ENCODE data around the gene TMEM256. TPM values are rescaled to one million over a fixed set of nuclear protein-coding genes. Genes with fewer than 3 reads are reported as not detected.
A peak's percentile ranks its signal among the peaks of the same experiment; 100 is the strongest.

Gene TMEM256
- total RNA-seq, 4 donors from 2014 or later, result 31.1 to 66.6 (median 57.8) TPM

DNA sequence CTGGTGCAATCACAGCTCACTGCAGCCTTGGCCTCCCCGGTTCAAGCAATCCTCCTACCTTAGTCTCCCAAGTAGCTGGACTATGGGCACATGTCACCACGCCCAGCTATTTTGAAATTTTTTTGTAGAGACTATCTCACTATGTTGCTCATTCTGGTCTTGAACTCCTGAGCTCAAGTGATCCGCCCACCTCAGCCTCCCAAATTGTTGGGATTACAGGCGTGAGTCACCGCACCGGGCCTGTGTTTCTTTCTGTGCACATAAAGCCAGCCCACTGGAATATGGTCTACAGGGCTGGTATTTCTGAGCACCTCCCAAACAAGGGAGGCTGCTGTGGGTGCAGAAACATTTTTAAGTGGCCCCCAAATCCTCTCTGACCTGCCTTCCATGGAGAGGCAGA lies 40.6 kb downstream of the TMEM256 start:
- ATAC-seq, result no peak
- TF ChIP-seq POLR2AphosphoS5 (IDR thresholded peaks at IDR 0.05) (no peak), EP300 (IDR thresholded peaks at IDR 0.05) (no peak), POLR2A (IDR thresholded peaks at IDR 0.05) (no peak)
- TF ChIP-seq, protein P1, sequence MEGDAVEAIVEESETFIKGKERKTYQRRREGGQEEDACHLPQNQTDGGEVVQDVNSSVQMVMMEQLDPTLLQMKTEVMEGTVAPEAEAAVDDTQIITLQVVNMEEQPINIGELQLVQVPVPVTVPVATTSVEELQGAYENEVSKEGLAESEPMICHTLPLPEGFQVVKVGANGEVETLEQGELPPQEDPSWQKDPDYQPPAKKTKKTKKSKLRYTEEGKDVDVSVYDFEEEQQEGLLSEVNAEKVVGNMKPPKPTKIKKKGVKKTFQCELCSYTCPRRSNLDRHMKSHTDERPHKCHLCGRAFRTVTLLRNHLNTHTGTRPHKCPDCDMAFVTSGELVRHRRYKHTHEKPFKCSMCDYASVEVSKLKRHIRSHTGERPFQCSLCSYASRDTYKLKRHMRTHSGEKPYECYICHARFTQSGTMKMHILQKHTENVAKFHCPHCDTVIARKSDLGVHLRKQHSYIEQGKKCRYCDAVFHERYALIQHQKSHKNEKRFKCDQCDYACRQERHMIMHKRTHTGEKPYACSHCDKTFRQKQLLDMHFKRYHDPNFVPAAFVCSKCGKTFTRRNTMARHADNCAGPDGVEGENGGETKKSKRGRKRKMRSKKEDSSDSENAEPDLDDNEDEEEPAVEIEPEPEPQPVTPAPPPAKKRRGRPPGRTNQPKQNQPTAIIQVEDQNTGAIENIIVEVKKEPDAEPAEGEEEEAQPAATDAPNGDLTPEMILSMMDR (IDR thresholded peaks at IDR 0.05), result no peak
- H3K27ac ChIP-seq, result no peak overlapping the region

DNA sequence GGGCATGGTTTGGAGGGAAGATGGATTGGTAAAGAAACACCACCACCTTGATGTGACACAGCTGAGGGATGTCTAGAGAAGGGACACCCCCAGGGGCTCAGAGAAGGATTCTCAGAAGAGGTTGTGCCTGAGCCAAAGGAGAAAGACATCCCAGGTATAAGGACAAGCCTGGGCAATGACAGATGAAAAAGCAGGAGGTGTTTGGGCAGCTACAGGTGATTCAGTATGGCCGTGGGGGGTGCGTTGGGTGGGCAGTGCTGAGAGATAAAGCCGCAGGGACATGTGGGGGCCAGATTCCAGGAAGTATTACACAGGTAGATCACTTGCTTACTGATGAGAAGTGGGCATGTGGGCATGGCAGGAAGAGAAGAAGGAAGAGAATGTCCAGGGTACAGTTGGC lies 42.0 kb downstream of the TMEM256 start:
- no peaks in the 10 kb centered on the region for H3K36me3 ChIP-seq
- TF ChIP-seq POLR2AphosphoS5 (IDR thresholded peaks at IDR 0.05), result no peak
- TF ChIP-seq EP300 (IDR thresholded peaks at IDR 0.05), result no peak
- TF ChIP-seq, protein P1 (IDR thresholded peaks at IDR 0.05), result no peak
- no peak for ATAC-seq
- H3K4me3 ChIP-seq, result no peak overlapping the region
- no peaks in the 10 kb centered on the region for H3K27me3 ChIP-seq
- no peak overlapping the region for H3K27ac ChIP-seq
- H3K4me1 ChIP-seq, result no peaks in the 10 kb centered on the region
- no peaks in the 10 kb centered on the region for H3K9me3 ChIP-seq
- 60 to 80% methylated on average over 1 to 3 of the region's 3 CpGs for WGBS, 2 donors (ENCODE audit: low coverage in 1 of 2)

More for the DNA sequence above, 40.6 kb downstream of the TMEM256 start:
- no peaks in the 10 kb centered on the region for H3K4me1 ChIP-seq
- WGBS, 2 donors (ENCODE audit: low coverage in 1 of 2), result 81 to 91% methylated on average over 4 to 6 of the region's 6 CpGs
- H3K9me3 ChIP-seq, result no peaks in the 10 kb centered on the region
- no peaks in the 10 kb centered on the region for H3K36me3 ChIP-seq
- no peak overlapping the region for H3K4me3 ChIP-seq
- no peaks in the 10 kb centered on the region for H3K27me3 ChIP-seq

DNA sequence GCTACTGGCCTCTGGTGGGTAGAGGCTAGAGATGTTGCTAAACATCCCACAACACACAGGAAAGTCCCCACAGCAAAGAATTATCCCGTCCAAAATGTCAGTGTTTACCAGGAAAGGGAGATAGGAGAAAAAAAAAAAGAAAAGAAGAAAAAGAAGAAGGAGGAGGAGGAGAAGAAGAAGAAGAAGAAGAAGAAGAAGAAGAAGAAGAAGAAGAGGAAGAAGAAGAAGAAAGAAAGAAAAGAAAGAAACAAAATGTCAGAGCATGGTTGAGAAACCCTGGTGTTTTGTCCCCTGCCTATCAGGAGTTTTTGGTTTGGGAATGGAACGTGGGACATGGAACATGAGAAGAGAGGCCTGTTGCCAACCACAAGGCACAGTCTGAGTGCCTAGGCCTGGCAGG lies 46.5 kb downstream of the TMEM256 start:
- no peak for TF ChIP-seq EP300 (IDR thresholded peaks at IDR 0.05)
- Histone ChIP-seq H3K4me1 (peaks cover 0 to 42% (median 18%) of the 10 kb centered on the region in 3 donors), H3K4me3 (no peak overlapping the region), H3K36me3 (no peaks in the 10 kb centered on the region), H3K27me3 (no peaks in the 10 kb centered on the region), H3K27ac (peak overlapping the region in 3 of 4 donors; percentile 22 to 99 (median 45)), H3K9me3 (no peaks in the 10 kb centered on the region)
- 57 to 60% methylated on average over 1 to 2 of the region's 2 CpGs for WGBS, 2 donors (ENCODE audit: low coverage in 1 of 2)
- no peak for ATAC-seq

DNA sequence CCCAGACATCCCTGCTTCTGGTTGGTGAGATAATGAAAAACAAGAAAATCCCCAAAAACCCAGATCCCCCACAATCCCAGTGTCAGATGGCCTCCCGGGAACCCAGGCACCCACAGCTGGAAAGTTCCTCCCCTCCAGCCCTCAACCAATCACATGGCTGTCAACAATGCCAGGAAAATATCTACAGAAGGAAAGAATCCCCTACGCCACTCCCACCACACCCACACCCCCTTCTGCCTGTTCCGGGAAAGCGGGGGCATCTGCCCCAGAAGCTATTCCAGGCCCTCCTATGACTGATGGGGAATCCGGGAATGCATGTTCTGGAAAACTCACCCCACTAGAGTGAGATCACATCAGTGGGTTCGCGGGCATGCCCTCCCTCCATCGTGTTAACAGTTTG lies 47.1 kb downstream of the TMEM256 start:
- H3K27me3 ChIP-seq, result no peaks in the 10 kb centered on the region
- no peak for ATAC-seq
- H3K36me3 ChIP-seq, result no peaks in the 10 kb centered on the region
- H3K27ac ChIP-seq, result peak overlapping the region in 3 of 4 donors; percentile 22 to 99 (median 65)
- 40 to 52% methylated on average over 1 to 8 of the region's 8 CpGs for WGBS, 2 donors (ENCODE audit: low coverage in 1 of 2)
- no peak for TF ChIP-seq EP300 (IDR thresholded peaks at IDR 0.05)
- TF ChIP-seq, protein P1 (IDR thresholded peaks at IDR 0.05), result no peak
- TF ChIP-seq POLR2AphosphoS5 (IDR thresholded peaks at IDR 0.05), result peak; percentile 48
- no peak for TF ChIP-seq POLR2A (IDR thresholded peaks at IDR 0.05)
- peak overlapping the region in 1 of 2 donors; percentile 24 for H3K4me3 ChIP-seq
- H3K9me3 ChIP-seq, result no peaks in the 10 kb centered on the region
- peaks cover 0 to 43% (median 18%) of the 10 kb centered on the region in 3 donors for H3K4me1 ChIP-seq

DNA sequence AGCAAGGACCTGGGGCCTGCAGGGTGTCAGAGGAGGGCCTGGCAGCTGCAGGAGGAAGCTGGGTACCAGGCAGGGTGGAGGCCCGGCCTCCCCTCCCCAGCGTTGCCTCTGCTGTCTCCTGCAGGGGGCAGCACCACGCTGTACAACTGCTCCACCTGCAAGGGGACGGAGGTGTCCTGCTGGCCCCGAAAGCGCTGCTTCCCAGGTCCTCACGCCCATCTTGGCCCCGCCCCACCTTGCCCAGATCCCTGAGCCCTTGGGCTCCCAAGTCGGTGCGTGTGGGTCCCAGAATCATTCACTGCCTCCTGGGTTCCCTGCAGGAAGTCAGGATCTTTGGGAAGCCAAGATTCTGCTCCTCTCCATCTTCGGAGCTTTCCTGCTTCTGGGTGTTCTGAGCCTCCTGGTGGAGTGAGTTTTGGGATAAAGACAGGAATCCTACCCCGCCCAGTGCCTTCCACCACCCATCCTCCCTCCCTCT lies 47.8 kb downstream of the TMEM256 start:
- H3K27ac ChIP-seq, result peak overlapping the region in 2 of 4 donors; percentile 65 to 99
- no peaks in the 10 kb centered on the region for H3K36me3 ChIP-seq
- peak; percentile 26 for ATAC-seq
- H3K9me3 ChIP-seq, result no peaks in the 10 kb centered on the region
- H3K4me1 ChIP-seq, result peaks cover 0 to 48% (median 18%) of the 10 kb centered on the region in 3 donors
- peak overlapping the region in 1 of 2 donors; percentile 24 for H3K4me3 ChIP-seq
- TF ChIP-seq EP300 (IDR thresholded peaks at IDR 0.05) (no peak), POLR2AphosphoS5 (IDR thresholded peaks at IDR 0.05) (peak; percentile 34), POLR2A (IDR thresholded peaks at IDR 0.05) (no peak)
- TF ChIP-seq, protein P1 (IDR thresholded peaks at IDR 0.05), result peak in 3 of 4 experiments; percentile 87 to 95 (median 92)
- H3K27me3 ChIP-seq, result no peaks in the 10 kb centered on the region
- WGBS, 2 donors (ENCODE audit: low coverage in 1 of 2), result no CpG with 5 or more reads among the region's 12 CpGs
